ENCODE results near the gene TSEN54.

Gene TSEN54

GRCh38 chr17:75494326-75494877, 21.9 kb upstream of the TSEN54 start:
- TF ChIP-seq CTCF (IDR thresholded peaks at IDR 0.05; ENCODE audit: insufficient read depth, low read length, poor library complexity, severe bottlenecking): no peak
- H3K27me3 ChIP-seq (replicated peaks; ENCODE audit: control insufficient read depth, insufficient read depth, low read length): no peaks in the 10 kb centered on the region
- H3K4me3 ChIP-seq (replicated peaks; ENCODE audit: low read depth, low read length): no peak overlapping the region
- DNase-seq (ENCODE audit: extremely low read depth, insufficient read length): no peak
- H3K36me3 ChIP-seq (ENCODE audit: control insufficient read depth, insufficient read depth, low read length): peaks cover 36% of the 10 kb centered on the region

- Histone ChIP-seq H3K36me3 (ENCODE audit: control insufficient read depth, insufficient read depth, low read length) (peaks cover 32% of the 10 kb centered on the region), H3K4me3 (replicated peaks; ENCODE audit: low read depth, low read length) (no peak overlapping the region), H3K27me3 (replicated peaks; ENCODE audit: control insufficient read depth, insufficient read depth, low read length) (no peaks in the 10 kb centered on the region)
- TF ChIP-seq CTCF (IDR thresholded peaks at IDR 0.05; ENCODE audit: insufficient read depth, low read length, poor library complexity, severe bottlenecking): no peak
- no peak for DNase-seq (ENCODE audit: extremely low read depth, insufficient read length)
Observed at GRCh38 chr17:75496005-75496404, 20.3 kb upstream of the TSEN54 start.

GRCh38 chr17:75498039-75498725, 18.1 kb upstream of the TSEN54 start:
- Histone ChIP-seq H3K36me3 (ENCODE audit: control insufficient read depth, insufficient read depth, low read length) (peaks cover 21% of the 10 kb centered on the region), H3K4me3 (replicated peaks; ENCODE audit: low read depth, low read length) (no peak overlapping the region), H3K27me3 (replicated peaks; ENCODE audit: control insufficient read depth, insufficient read depth, low read length) (no peaks in the 10 kb centered on the region)
- TF ChIP-seq CTCF (IDR thresholded peaks at IDR 0.05; ENCODE audit: insufficient read depth, low read length, poor library complexity, severe bottlenecking): no peak
- no peak for DNase-seq (ENCODE audit: extremely low read depth, insufficient read length)

GRCh38 chr17:75498726-75499213, 17.6 kb upstream of the TSEN54 start:
- no peak overlapping the region for H3K4me3 ChIP-seq (replicated peaks; ENCODE audit: low read depth, low read length)

GRCh38 chr17:75499313-75500022, 16.9 kb upstream of the TSEN54 start:
- Histone ChIP-seq H3K4me3 (replicated peaks; ENCODE audit: low read depth, low read length) (no peak overlapping the region), H3K36me3 (ENCODE audit: control insufficient read depth, insufficient read depth, low read length) (peaks cover 16% of the 10 kb centered on the region), H3K27me3 (replicated peaks; ENCODE audit: control insufficient read depth, insufficient read depth, low read length) (no peaks in the 10 kb centered on the region)
- no peak for TF ChIP-seq CTCF (IDR thresholded peaks at IDR 0.05; ENCODE audit: insufficient read depth, low read length, poor library complexity, severe bottlenecking)
- no peak for DNase-seq (ENCODE audit: extremely low read depth, insufficient read length)

More at GRCh38 chr17:75498726-75499213, 17.6 kb upstream of the TSEN54 start:
- Histone ChIP-seq H3K27me3 (replicated peaks; ENCODE audit: control insufficient read depth, insufficient read depth, low read length) (no peaks in the 10 kb centered on the region), H3K36me3 (ENCODE audit: control insufficient read depth, insufficient read depth, low read length) (peaks cover 18% of the 10 kb centered on the region)
- TF ChIP-seq CTCF (IDR thresholded peaks at IDR 0.05; ENCODE audit: insufficient read depth, low read length, poor library complexity, severe bottlenecking): no peak
- DNase-seq (ENCODE audit: extremely low read depth, insufficient read length): no peak

Measured in GM06990 (cell line).